ENCODE results near the gene KIRREL3. TPM values are rescaled to one million over a fixed set of nuclear protein-coding genes. Genes with fewer than 3 reads are reported as not detected.

The KIRREL3 gene
- total and polyA plus RNA-seq, 2 of the 4 experiments (the other 2 are of a cell fraction) = 10.9 to 15.9 TPM

- no peak overlapping the region for H3K14ac ChIP-seq (replicated peaks; ENCODE audit: low read depth, low read length)
- H2BK20ac ChIP-seq (ENCODE audit: low read depth, low read length) = no peak overlapping the region
- no peak overlapping the region for H4K8ac ChIP-seq (ENCODE audit: low read depth in 2 of 2, low read length in 2 of 2)
- DNase-seq (no peak), ATAC-seq (ENCODE audit: low read depth) (no peak)
- H4K5ac ChIP-seq (ENCODE audit: low read depth, low read length) = no peak overlapping the region
- H3K4me2 ChIP-seq (ENCODE audit: low read depth, low read length) = no peak overlapping the region
- no peak overlapping the region for H3K9ac ChIP-seq (ENCODE audit: low read depth, low read length)
- H4K20me1 ChIP-seq (ENCODE audit: insufficient read depth, low read length) = no peaks in the 10 kb centered on the region; the same call in 1 of the 2 replicates
- H2AK5ac ChIP-seq (ENCODE audit: low read depth, low read length) = no peak overlapping the region
- no peak overlapping the region for H3K27ac ChIP-seq (ENCODE audit: insufficient read depth, low read length)
- H3K4me1 ChIP-seq (ENCODE audit: control insufficient read depth, insufficient read depth, low read length) = peaks cover 2% of the 10 kb centered on the region; the same call in 1 of the 2 replicates
- no peak overlapping the region for H3K56ac ChIP-seq (ENCODE audit: extremely low read depth, insufficient read depth, low read length)
- no peak overlapping the region for H2BK120ac ChIP-seq (ENCODE audit: low read depth, low read length)
- H3K79me1 ChIP-seq (ENCODE audit: low read depth in 1 of 2, low read length in 2 of 2) = peaks cover 3 to 10% of the 10 kb centered on the region in 2 experiments; a peak in 3 of 4 replicates
- no peaks in the 10 kb centered on the region for H3K9me3 ChIP-seq (ENCODE audit: control insufficient read depth, insufficient read depth, low read length)
- H4K91ac ChIP-seq (ENCODE audit: insufficient read depth, low read depth, low read length) = no peak overlapping the region
- no peak overlapping the region for H2BK15ac ChIP-seq (ENCODE audit: low read depth, low read length)
- H2AK9ac ChIP-seq (replicated peaks; ENCODE audit: low read depth, low read length, poor library complexity) = no peak overlapping the region
- H2BK5ac ChIP-seq (ENCODE audit: low read depth, low read length, poor library complexity, severe bottlenecking) = no peak overlapping the region
- peaks cover 5% of the 10 kb centered on the region; the same call in 1 of the 2 replicates for H3K9me1 ChIP-seq (ENCODE audit: insufficient read depth, low read length)
- BruUV-seq (replicated peaks) = no TSS peak
- H2AFZ ChIP-seq (replicated peaks; ENCODE audit: low read length, poor library complexity) = no peak overlapping the region
- no peaks in the 10 kb centered on the region for H3K27me3 ChIP-seq (ENCODE audit: control insufficient read depth, insufficient read depth, low read length)
- in situ Hi-C loops (cut with MboI; ENCODE audit: low sequenced_read_pairs) (no loop called here), dilution Hi-C loops (cut with HindIII; ENCODE audit: low sequenced_read_pairs, unreplicated experiment) (no loop called here), intact Hi-C loops (cut with micrococcal nuclease) (no loop called here)
- no peak for TF ChIP-seq MAFK (IDR thresholded peaks at IDR 0.05; ENCODE audit: low read depth, low read length)
- TF ChIP-seq, protein P1, sequence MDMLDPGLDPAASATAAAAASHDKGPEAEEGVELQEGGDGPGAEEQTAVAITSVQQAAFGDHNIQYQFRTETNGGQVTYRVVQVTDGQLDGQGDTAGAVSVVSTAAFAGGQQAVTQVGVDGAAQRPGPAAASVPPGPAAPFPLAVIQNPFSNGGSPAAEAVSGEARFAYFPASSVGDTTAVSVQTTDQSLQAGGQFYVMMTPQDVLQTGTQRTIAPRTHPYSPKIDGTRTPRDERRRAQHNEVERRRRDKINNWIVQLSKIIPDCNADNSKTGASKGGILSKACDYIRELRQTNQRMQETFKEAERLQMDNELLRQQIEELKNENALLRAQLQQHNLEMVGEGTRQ (IDR thresholded peaks at IDR 0.05; ENCODE audit: low read depth, low read length) = no peak
- TF ChIP-seq SMC3 (IDR thresholded peaks at IDR 0.05; ENCODE audit: low read depth, low read length) = no peak
- TF ChIP-seq FOS (IDR thresholded peaks at IDR 0.05; ENCODE audit: low read depth, low read length) = no peak
- TF ChIP-seq RCOR1 (IDR thresholded peaks at IDR 0.05; ENCODE audit: insufficient replicate concordance, low read length) = no peak
- TF ChIP-seq NFE2L2 (IDR thresholded peaks at IDR 0.05; ENCODE audit: low read depth, low read length) = no peak
- no peak for TF ChIP-seq CHD1 (IDR thresholded peaks at IDR 0.05; ENCODE audit: low read depth, low read length)
- no peak for TF ChIP-seq CEBPB (IDR thresholded peaks at IDR 0.05; ENCODE audit: low read depth, low read length)
- no peak overlapping the region for H3K18ac ChIP-seq (ENCODE audit: low read depth, low read length)
- ChIA-PET CTCF (interaction anchor here (0.8 kb wide), 1 partner anchor 41 kb away, joined by 3 read pairs; no protein-coding TSS in a partner anchor), POLR2A (ENCODE audit: unreplicated experiment) (no interaction called here)
- H3K4ac ChIP-seq (ENCODE audit: low read depth, low read length) = no peak overlapping the region
- no peak overlapping the region for H3K4me3 ChIP-seq (ENCODE audit: insufficient read depth, low read depth, low read length)
- no CpG with 5 or more reads among the region's 5 CpGs for WGBS, 2 experiments (ENCODE audit: extremely low coverage in 2 of 2, insufficient read length in 1 of 2)
- H3K36me3 ChIP-seq (ENCODE audit: control insufficient read depth, insufficient read depth, low read length) = no peaks in the 10 kb centered on the region
- H3K23ac ChIP-seq (ENCODE audit: low read depth, low read length) = no peak overlapping the region
Observed at GRCh38 chr11:126390272-126390867, 610.2 kb downstream of the KIRREL3 start.

Data from IMR-90 (cell line).